GM12875 (cell line): ENCODE results near the gene RAPGEF5.

Experiments
- H3K4me3 ChIP-seq: one replicate; pipeline ENCODE4 v1.5.1; 2011; ENCODE audit warnings: low read depth, low read length, control low read depth
- TF ChIP-seq, protein P1 (sequence below): IDR thresholded peaks from 2 replicates; pipeline ENCODE4 v1.5.1; 2011; ENCODE audit warnings: low read depth, mild to moderate bottlenecking, control low read depth, inconsistent platforms, low read length, moderate library complexity, borderline replicate concordance; ENCODE audit not compliant: insufficient read depth

The RAPGEF5 gene

DNA sequence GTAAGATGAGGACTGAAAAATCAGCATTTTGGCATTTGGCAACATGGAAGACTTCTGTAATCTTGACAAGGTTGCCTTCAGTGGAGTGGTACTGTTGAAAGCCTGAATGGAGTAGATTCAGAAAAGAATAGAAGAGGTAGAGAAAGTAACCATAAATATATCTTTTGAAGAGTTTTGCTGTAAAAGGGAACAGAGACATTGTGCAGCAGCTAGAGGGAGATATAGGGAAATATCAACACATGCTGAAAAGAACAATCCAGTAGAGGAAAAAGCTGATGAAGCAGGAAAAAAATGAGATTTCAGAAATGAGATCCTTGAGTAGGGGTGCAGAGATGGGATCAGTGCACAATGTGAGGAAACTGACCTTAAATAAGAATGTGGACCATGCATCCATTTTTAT is 60.0 kb downstream of the RAPGEF5 start:
- TF ChIP-seq, protein P1, sequence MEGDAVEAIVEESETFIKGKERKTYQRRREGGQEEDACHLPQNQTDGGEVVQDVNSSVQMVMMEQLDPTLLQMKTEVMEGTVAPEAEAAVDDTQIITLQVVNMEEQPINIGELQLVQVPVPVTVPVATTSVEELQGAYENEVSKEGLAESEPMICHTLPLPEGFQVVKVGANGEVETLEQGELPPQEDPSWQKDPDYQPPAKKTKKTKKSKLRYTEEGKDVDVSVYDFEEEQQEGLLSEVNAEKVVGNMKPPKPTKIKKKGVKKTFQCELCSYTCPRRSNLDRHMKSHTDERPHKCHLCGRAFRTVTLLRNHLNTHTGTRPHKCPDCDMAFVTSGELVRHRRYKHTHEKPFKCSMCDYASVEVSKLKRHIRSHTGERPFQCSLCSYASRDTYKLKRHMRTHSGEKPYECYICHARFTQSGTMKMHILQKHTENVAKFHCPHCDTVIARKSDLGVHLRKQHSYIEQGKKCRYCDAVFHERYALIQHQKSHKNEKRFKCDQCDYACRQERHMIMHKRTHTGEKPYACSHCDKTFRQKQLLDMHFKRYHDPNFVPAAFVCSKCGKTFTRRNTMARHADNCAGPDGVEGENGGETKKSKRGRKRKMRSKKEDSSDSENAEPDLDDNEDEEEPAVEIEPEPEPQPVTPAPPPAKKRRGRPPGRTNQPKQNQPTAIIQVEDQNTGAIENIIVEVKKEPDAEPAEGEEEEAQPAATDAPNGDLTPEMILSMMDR = no peak
- no peak overlapping the region for H3K4me3 ChIP-seq

DNA sequence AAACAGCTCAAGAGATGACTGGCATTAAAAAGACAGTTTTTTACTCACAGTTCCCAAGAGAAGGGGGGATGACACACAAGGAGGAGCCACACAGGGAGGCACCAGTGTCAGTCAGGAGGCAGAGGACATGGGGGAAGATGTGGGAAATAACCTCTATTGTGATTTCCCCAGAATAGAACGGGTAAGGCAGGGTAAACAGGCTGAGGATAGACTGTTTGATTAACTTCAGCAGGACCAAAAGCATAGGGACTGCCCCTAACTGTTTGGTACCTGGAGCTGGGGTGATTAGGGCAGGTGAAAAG is 60.7 kb downstream of the RAPGEF5 start:
- H3K4me3 ChIP-seq = no peak overlapping the region
- TF ChIP-seq, protein P1 = no peak

DNA sequence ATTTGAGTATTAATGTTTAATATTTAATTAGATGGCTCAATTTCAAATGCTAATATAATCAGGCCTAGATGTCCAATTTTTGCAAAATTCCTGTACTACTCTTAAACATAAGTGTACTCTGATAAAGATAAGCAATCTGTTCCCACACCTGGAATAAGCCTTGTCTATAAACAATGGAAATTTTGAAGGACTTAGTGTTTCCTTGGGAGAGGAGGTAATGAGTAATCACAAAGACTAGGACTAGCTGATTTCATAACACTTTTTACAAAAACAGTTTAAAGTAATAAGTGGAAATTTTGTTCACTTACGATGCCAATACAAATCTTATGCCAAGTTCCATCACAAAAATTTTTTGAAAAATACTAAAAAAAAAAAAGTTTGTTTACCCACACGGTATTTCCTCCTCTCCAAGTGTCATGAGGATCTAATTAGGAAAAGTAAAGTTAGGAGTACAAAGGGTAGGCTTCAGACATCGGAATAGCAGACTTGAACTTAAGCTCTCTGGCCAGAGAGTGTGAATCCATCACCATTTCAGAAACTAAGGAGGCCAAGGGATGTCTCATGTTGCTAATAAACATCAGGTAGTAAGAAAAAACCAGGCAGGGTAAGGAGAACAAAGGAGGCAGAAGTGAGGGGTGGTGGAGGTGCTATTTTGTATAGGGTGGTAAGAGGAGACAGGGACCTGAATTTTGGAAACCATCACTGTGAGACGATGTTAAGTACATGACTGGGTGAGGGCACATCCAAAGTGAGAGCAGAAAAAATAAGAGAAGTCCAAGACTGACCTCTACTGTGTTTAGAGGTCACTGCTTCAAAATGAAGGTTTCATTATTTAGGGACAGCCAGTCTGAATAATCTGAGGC is 61.3 kb downstream of the RAPGEF5 start:
- no peak overlapping the region for H3K4me3 ChIP-seq
- TF ChIP-seq, protein P1 = no peak

DNA sequence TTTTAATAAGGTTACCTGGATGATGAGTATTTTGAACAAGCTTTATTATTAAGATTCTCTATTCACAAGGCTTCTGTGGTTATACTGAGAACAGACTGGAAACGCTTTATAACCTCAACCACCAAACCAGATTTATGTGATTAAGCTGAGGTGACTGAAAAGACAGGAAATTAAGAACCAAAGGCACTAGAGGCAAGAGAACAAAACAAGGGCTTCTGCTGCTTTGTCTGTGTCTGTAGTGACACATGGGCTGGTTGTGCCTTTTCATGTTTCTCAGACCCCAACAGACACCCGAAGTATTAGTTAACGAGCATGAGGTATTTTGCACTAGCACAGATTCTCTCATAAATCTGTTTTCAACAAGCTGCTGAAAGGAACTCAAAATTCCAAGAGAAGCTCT is 64.4 kb downstream of the RAPGEF5 start:
- TF ChIP-seq, protein P1 = no peak
- no peak overlapping the region for H3K4me3 ChIP-seq

DNA sequence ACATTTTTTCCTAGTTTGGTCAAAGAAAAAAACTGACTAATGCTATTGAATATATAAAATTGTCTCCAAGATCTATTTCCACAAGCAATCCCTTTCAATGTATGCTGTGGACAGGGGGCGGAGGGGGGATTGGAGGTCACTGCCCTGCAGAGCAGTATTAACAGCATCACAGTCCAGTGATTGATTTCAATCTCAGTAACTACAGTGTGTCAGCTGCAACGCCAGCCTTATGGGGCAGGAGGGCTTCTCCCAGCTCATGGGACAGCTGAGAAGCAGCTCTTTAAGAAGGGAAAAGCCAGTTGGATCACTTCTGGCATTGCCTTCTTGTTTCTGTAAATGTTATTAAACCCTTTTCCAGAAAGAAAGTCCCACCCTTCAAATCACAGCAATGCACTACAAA is 65.0 kb downstream of the RAPGEF5 start:
- TF ChIP-seq, protein P1 = no peak

DNA sequence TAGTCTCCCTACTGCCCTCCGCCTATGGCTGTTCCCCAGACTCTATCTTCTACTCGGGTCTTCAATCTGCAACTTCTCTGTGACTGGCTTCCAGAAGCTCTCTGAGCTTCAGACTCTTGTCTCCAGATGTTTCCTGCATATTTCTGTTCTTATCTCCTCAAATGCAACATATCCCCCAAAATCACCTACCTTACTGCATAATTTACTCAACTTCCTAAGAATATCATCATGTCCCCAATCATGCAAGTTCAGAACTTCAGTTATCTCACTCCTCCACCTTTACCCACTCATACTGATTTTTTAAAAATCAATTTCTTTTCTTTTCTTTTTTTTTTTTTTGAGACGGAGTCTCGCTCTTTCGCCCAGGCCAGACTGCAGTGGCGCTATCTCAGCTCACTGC is 68.8 kb downstream of the RAPGEF5 start:
- H3K4me3 ChIP-seq = no peak overlapping the region
- TF ChIP-seq, protein P1 = no peak

More for the DNA sequence above, 65.0 kb downstream of the RAPGEF5 start:
- no peak overlapping the region for H3K4me3 ChIP-seq

DNA sequence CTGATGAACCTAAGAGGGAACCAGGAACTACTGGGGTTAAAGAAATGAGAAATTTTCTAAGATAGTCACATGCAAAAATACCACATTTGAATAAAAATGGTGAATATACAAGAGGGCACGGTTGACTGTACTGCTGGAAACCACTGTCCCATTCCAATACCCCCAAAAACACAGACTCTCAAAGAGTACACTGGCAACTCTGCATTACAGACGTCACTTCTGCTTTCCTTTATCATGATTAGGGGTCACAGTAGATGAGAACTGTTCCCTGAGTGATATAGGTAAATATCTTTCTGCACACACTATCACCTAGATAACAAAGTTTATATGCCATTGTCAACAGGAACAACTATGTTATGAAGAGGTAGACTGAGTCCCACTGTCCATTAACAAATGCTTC is 69.5 kb downstream of the RAPGEF5 start:
- TF ChIP-seq, protein P1 = no peak
- no peak overlapping the region for H3K4me3 ChIP-seq
